ENCODE data around the gene ANGPTL8. TPM values are rescaled to one million over a fixed set of nuclear protein-coding genes. Genes with fewer than 3 reads are reported as not detected.

The ANGPTL8 gene
- total and polyA plus RNA-seq, 2 of the 13 experiments (the other 11 are each of a cell fraction or from before 2014, with no cell fraction given): 27.3 to 243 TPM

- TF ChIP-seq ZNF260 (CRISPR knock-in tag; IDR thresholded peaks at IDR 0.05; ENCODE audit: borderline replicate concordance, low read depth) (no peak), ZNF577 (CRISPR knock-in tag; IDR thresholded peaks at IDR 0.05; ENCODE audit: borderline replicate concordance, low read depth) (no peak), ZNF367 (CRISPR knock-in tag; IDR thresholded peaks at IDR 0.05; ENCODE audit: borderline replicate concordance) (no peak), RFXAP (CRISPR knock-in tag; IDR thresholded peaks at IDR 0.05; ENCODE audit: borderline replicate concordance) (no peak), ZNF382 (CRISPR knock-in tag; IDR thresholded peaks at IDR 0.05; ENCODE audit: borderline replicate concordance) (no peak), ZNF512 (CRISPR knock-in tag; IDR thresholded peaks at IDR 0.05) (no peak)
Observed at GRCh38 chr19:11225172-11225571, 14.2 kb upstream of the ANGPTL8 start (continued).

- ATAC-seq (no peak), FAIRE-seq (no peak), DNase-seq (ENCODE audit: low spot score) (no peak)
- intact Hi-C loops (cut with micrococcal nuclease; ENCODE audit: unreplicated experiment) (no loop called here), in situ Hi-C loops (cut with HindIII; ENCODE audit: extremely low pct_ligation_motif_present, low pct_unique_long_range_greater_than_20kb) (no loop called here)
- H3K9me3 ChIP-seq (ENCODE audit: low read length): no peaks in the 10 kb centered on the region
- H3K4me2 ChIP-seq (ENCODE audit: low read depth, low read length): no peak overlapping the region
- H3K27ac ChIP-seq (ENCODE audit: extremely low read length, insufficient read depth, low read length): no peak overlapping the region
- TF ChIP-seq ZNF121 (CRISPR knock-in tag; IDR thresholded peaks at IDR 0.05) (peak; percentile 68), MNT (IDR thresholded peaks at IDR 0.05) (no peak)
- no peaks in the 10 kb centered on the region for H4K20me1 ChIP-seq (ENCODE audit: insufficient read depth, low read length)
- BruUV-seq (replicated peaks): no TSS peak
- ChIA-PET POLR2A (no interaction called here), CTCF (ENCODE audit: low intra/inter-chr PET ratio, low total read pairs) (no interaction called here)
- peaks cover 7 to 24% of the 10 kb centered on the region in 2 experiments; a peak in 4 of 5 replicates for H3K36me3 ChIP-seq (replicated peaks in 1 of 2; ENCODE audit: control insufficient read depth in 1 of 2, insufficient read depth in 2 of 2, low read length in 2 of 2)
- H3K27me3 ChIP-seq (ENCODE audit: control insufficient read depth in 1 of 2, insufficient read depth in 2 of 2, low read length in 2 of 2): no peaks in the 10 kb centered on the region
- H2AFZ ChIP-seq (ENCODE audit: low read length): no peak overlapping the region
- peaks cover 7% of the 10 kb centered on the region for H3K4me1 ChIP-seq (ENCODE audit: insufficient read depth, low read length)
- no peaks in the 10 kb centered on the region for H3K79me2 ChIP-seq (ENCODE audit: insufficient read depth, low read length)
- WGBS (ENCODE audit: low lambda C conversion rate): 98% methylated on average over 3 of the region's 3 CpGs
- no peak overlapping the region for H3K9ac ChIP-seq (ENCODE audit: insufficient read depth, low read depth, low read length)
- no peak overlapping the region for H3K4me3 ChIP-seq (replicated peaks in 1 of 3; ENCODE audit: insufficient read depth in 1 of 3, low read depth in 2 of 3, low read length in 3 of 3)
Observed at GRCh38 chr19:11225815-11226214, 13.6 kb upstream of the ANGPTL8 start.

Data from HepG2 (cell line).